ENCODE data around the gene CAMK2D.

CAMK2D gene

GRCh38 chr4:113447061-113447460 lies 314.5 kb downstream of the CAMK2D start:
- Histone ChIP-seq H3K4me1 (ENCODE audit: control insufficient read depth in 1 of 2, insufficient read depth in 1 of 2, low read depth in 1 of 2, low read length in 1 of 2) (no peaks in the 10 kb centered on the region), H3K36me3 (no peaks in the 10 kb centered on the region), H3K27ac (no peak overlapping the region), H3K9me3 (no peaks in the 10 kb centered on the region), H3K27me3 (no peaks in the 10 kb centered on the region), H3K4me3 (ENCODE audit: low read depth in 1 of 2, low read length in 1 of 2) (no peak overlapping the region)
- no peak for TF ChIP-seq CTCF (IDR thresholded peaks at IDR 0.05)

DNA sequence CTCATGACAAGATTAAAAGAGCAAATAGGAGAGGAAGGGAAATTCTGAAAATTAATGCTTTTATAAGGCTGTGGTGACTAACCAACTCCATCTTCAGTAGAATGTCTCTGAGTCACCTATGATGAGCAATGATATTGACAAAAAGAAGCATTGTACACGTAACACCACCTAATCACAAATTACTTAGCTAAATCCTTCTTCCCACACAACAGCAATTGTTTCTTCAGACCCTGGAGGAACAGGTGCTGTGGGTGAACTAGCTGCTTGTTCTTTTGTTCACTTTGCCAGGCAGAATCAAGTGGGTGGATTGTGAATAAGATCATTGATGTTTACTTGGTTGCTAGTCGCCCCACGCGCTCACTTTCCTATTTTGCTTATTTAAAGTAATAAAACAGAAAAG lies 315.5 kb downstream of the CAMK2D start:
- Histone ChIP-seq H3K4me1 (ENCODE audit: control insufficient read depth in 1 of 2, insufficient read depth in 1 of 2, low read depth in 1 of 2, low read length in 1 of 2) (no peaks in the 10 kb centered on the region), H3K4me3 (ENCODE audit: low read depth in 1 of 2, low read length in 1 of 2) (no peak overlapping the region), H3K27ac (no peak overlapping the region)

GRCh38 chr4:113445286-113445685 lies 316.3 kb downstream of the CAMK2D start:
- no peaks in the 10 kb centered on the region for H3K9me3 ChIP-seq
- no peaks in the 10 kb centered on the region for H3K27me3 ChIP-seq
- H3K4me3 ChIP-seq (ENCODE audit: low read depth in 1 of 2, low read length in 1 of 2) = no peak overlapping the region
- H3K4me1 ChIP-seq (ENCODE audit: control insufficient read depth in 1 of 2, insufficient read depth in 1 of 2, low read depth in 1 of 2, low read length in 1 of 2) = no peaks in the 10 kb centered on the region
- no peak for TF ChIP-seq CTCF (IDR thresholded peaks at IDR 0.05)
- H3K36me3 ChIP-seq = no peaks in the 10 kb centered on the region
- H3K27ac ChIP-seq = no peak overlapping the region

More for the DNA sequence above, 315.5 kb downstream of the CAMK2D start:
- H3K9me3 ChIP-seq = no peaks in the 10 kb centered on the region
- no peaks in the 10 kb centered on the region for H3K36me3 ChIP-seq
- no peak for TF ChIP-seq CTCF (IDR thresholded peaks at IDR 0.05)
- H3K27me3 ChIP-seq = no peaks in the 10 kb centered on the region

DNA sequence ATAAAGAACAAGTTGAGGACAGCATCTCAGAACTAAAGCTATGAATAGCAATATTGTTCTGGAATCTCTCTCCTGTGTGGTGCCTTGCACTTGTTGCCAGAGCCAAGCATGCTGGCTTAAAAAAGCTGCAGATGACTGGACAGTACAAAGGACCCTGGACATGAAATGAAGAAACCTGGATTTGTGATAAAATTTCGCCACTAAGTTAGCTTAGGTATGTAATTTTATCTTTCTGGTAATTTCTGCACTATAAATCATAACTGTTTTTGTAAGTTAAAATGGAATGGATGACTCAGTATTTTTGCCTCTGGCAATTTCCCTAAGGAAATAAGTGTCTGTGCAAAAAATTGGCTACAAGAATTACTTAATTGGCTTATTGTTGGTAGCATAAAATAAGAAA lies 317.2 kb downstream of the CAMK2D start:
- no peaks in the 10 kb centered on the region for H3K4me1 ChIP-seq (ENCODE audit: control insufficient read depth in 1 of 2, insufficient read depth in 1 of 2, low read depth in 1 of 2, low read length in 1 of 2)
- no peaks in the 10 kb centered on the region for H3K36me3 ChIP-seq
- no peaks in the 10 kb centered on the region for H3K9me3 ChIP-seq
- no peak overlapping the region for H3K27ac ChIP-seq
- no peak for TF ChIP-seq CTCF (IDR thresholded peaks at IDR 0.05)
- H3K4me3 ChIP-seq (ENCODE audit: low read depth in 1 of 2, low read length in 1 of 2) = no peak overlapping the region
- H3K27me3 ChIP-seq = no peaks in the 10 kb centered on the region

- Histone ChIP-seq H3K36me3 (no peaks in the 10 kb centered on the region), H3K27me3 (no peaks in the 10 kb centered on the region), H3K4me1 (ENCODE audit: control insufficient read depth in 1 of 2, insufficient read depth in 1 of 2, low read depth in 1 of 2, low read length in 1 of 2) (no peaks in the 10 kb centered on the region), H3K27ac (no peak overlapping the region), H3K4me3 (ENCODE audit: low read depth in 1 of 2, low read length in 1 of 2) (no peak overlapping the region), H3K9me3 (no peaks in the 10 kb centered on the region)
- no peak for TF ChIP-seq CTCF (IDR thresholded peaks at IDR 0.05)
Observed at GRCh38 chr4:113442826-113443225, 318.7 kb downstream of the CAMK2D start.

DNA sequence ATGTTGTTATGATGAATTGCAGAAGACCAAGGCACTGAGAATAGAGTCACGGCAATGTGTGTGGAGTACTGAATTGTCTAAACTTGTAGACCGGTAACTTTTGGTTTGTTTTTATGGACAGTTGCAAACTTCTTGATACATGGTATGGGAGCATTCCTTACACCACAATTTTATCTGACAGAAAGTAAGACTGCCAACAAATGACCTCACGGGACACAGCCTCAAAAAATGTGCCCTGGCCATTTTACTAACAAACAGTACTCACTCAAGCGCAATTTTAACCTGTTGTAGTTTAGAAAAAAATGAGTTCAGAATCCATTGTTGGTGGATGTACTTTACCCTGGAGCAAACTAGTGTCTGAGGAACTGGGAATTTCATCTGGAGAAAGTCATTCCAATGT lies 321.2 kb downstream of the CAMK2D start:
- Histone ChIP-seq H3K9me3 (no peaks in the 10 kb centered on the region), H3K27ac (no peak overlapping the region), H3K4me3 (ENCODE audit: low read depth in 1 of 2, low read length in 1 of 2) (no peak overlapping the region), H3K4me1 (ENCODE audit: control insufficient read depth in 1 of 2, insufficient read depth in 1 of 2, low read depth in 1 of 2, low read length in 1 of 2) (no peaks in the 10 kb centered on the region), H3K27me3 (no peaks in the 10 kb centered on the region), H3K36me3 (no peaks in the 10 kb centered on the region)
- no peak for TF ChIP-seq CTCF (IDR thresholded peaks at IDR 0.05)
